Upper lobe of left lung (tissue), 4 donors: ENCODE measurements around the gene RPL13A.
"Not testable (repeated sequence)": the region's sequence is repeated elsewhere in the genome, so short reads cannot be mapped to it uniquely, and the experiment has no call there.

Experiments used
- CTCF ChIP-seq, 6 experiments: fragments of 450-650 bp in 4 of 6; fragments of 200-600 bp in 2 of 6; sonication (generic) in 2 of 6; IDR thresholded peaks; one replicate each; pipeline ENCODE4 v1.5.1; 2016 to 2019; ENCODE audit warnings: antibody characterized with exemption in 6 of 6
- EP300 ChIP-seq, 4 donors: sonication (generic); formaldehyde crosslinking; IDR thresholded peaks; one replicate each; pipeline ENCODE4 v1.5.1; 2017; ENCODE audit warnings: antibody characterized with exemption in 4 of 4, control low read depth in 2 of 4

- TF ChIP-seq CTCF, EP300 (IDR thresholded peaks at IDR 0.05): not testable (repeated sequence)
Measured at GRCh38 chr19:49444100-49444700, 43.2 kb upstream of the RPL13A start.
